SW480 (cell line): Measurements from ENCODE around the gene C5orf15.
"Not testable (repeated sequence)": the region's sequence is repeated elsewhere in the genome, so short reads cannot be mapped to it uniquely, and the experiment has no call there.

Source experiments
- DNase-seq: peaks from one replicate; pipeline ENCODE4 v3.0.0-alpha.2; 2016; ENCODE audit warnings: low spot score

The C5orf15 gene

GRCh38 chr5:133963493-133964128 lies 4.8 kb downstream of the C5orf15 start:
- no peak for DNase-seq

- no peak for DNase-seq
Measured at GRCh38 chr5:133962801-133963476, 5.5 kb downstream of the C5orf15 start.

- DNase-seq, result no peak
Measured at GRCh38 chr5:133962131-133962530, 6.3 kb downstream of the C5orf15 start.

GRCh38 chr5:133959643-133960042 lies 8.8 kb downstream of the C5orf15 start:
- DNase-seq, result no peak

GRCh38 chr5:133957591-133957990 lies 10.8 kb downstream of the C5orf15 start:
- DNase-seq, result no peak

GRCh38 chr5:133957080-133957479 lies 11.3 kb downstream of the C5orf15 start:
- no peak for DNase-seq

- DNase-seq, result not testable (repeated sequence)
Measured at GRCh38 chr5:133956196-133956595, 12.2 kb downstream of the C5orf15 start.

- DNase-seq, result no peak
Measured at GRCh38 chr5:133953568-133954145, 14.8 kb downstream of the C5orf15 start.

GRCh38 chr5:133952729-133953567 lies 15.5 kb downstream of the C5orf15 start:
- DNase-seq, result no peak

- no peak for DNase-seq
Measured at GRCh38 chr5:133950821-133951612, 17.4 kb downstream of the C5orf15 start.

- DNase-seq, result no peak
Measured at GRCh38 chr5:133948721-133949120, 19.7 kb downstream of the C5orf15 start.

- no peak for DNase-seq
Measured at GRCh38 chr5:133947431-133947841, 21.0 kb downstream of the C5orf15 start.

- no peak for DNase-seq
Measured at GRCh38 chr5:133945568-133945967, 22.9 kb downstream of the C5orf15 start.

- peak; percentile 47 for DNase-seq
Measured at GRCh38 chr5:133944263-133945185, 23.9 kb downstream of the C5orf15 start.

- no peak for DNase-seq
Measured at GRCh38 chr5:133943475-133943817, 25.0 kb downstream of the C5orf15 start.

- DNase-seq, result no peak
Measured at GRCh38 chr5:133942614-133943474, 25.6 kb downstream of the C5orf15 start.

GRCh38 chr5:133941456-133942196 lies 26.8 kb downstream of the C5orf15 start:
- no peak for DNase-seq

GRCh38 chr5:133939668-133940067 lies 28.8 kb downstream of the C5orf15 start:
- DNase-seq, result no peak

GRCh38 chr5:133938929-133939328 lies 29.5 kb downstream of the C5orf15 start:
- no peak for DNase-seq
